ENCODE measurements around the gene WDR75. TPM values are rescaled to one million over a fixed set of nuclear protein-coding genes. Genes with fewer than 3 reads are reported as not detected.

The WDR75 gene
- total RNA-seq, 4 donors from 2014 or later = 31.6 to 49.4 (median 38.8) TPM

DNA sequence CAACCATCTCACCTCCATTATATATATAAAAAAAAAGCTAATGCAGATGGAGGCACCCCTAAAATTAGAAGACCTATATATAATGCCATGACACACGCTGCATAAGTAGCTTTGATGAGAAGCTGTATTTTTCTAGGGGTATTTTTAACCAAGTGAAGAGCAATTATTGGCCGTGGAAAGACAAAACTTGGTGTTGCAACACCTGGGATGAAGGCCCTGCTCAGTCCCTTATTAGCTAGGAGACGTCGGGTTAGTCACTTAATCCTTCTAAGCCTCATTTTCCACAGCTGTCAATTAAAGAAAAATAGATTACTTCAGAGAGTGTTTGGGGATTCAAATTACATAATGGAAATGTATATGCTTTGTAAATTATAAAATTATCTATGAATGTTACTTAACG is 63.0 kb downstream of the WDR75 start:
- ATAC-seq (ENCODE audit: low FRiP score) (no peak), DNase-seq (ENCODE audit: low spot score) (no peak)
- TF ChIP-seq, protein P1, sequence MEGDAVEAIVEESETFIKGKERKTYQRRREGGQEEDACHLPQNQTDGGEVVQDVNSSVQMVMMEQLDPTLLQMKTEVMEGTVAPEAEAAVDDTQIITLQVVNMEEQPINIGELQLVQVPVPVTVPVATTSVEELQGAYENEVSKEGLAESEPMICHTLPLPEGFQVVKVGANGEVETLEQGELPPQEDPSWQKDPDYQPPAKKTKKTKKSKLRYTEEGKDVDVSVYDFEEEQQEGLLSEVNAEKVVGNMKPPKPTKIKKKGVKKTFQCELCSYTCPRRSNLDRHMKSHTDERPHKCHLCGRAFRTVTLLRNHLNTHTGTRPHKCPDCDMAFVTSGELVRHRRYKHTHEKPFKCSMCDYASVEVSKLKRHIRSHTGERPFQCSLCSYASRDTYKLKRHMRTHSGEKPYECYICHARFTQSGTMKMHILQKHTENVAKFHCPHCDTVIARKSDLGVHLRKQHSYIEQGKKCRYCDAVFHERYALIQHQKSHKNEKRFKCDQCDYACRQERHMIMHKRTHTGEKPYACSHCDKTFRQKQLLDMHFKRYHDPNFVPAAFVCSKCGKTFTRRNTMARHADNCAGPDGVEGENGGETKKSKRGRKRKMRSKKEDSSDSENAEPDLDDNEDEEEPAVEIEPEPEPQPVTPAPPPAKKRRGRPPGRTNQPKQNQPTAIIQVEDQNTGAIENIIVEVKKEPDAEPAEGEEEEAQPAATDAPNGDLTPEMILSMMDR (IDR thresholded peaks at IDR 0.05) = no peak

- TF ChIP-seq, protein P1 (IDR thresholded peaks at IDR 0.05) = no peak
- no peak for ATAC-seq (ENCODE audit: low FRiP score)
- DNase-seq (ENCODE audit: low spot score) = no peak
Observed at GRCh38 chr2:189505492-189505891, 64.2 kb downstream of the WDR75 start.

DNA sequence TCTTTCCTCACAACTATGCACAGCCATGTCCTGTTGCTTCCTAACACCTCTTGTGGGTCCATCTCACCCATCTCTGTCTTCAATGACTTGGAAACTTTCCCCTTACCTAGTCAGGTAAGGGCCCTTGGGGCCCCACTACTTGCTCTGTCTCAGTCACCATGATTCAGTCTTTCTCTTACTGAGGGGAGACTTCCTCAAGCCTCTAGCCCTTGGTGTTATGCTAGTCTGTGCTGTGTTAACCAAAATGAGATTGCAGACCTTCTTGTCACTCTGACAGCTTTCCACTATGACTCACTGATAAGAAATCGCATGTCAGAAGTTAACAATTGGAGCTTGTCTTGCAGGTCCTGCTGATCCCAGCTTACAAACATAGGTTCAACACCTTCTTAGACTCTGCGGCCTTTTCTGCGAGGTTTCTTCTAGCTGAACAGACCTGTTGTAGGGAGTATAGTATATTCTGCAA is 65.3 kb downstream of the WDR75 start:
- TF ChIP-seq, protein P1 (IDR thresholded peaks at IDR 0.05) = no peak
- DNase-seq (ENCODE audit: low spot score) (no peak), ATAC-seq (ENCODE audit: low FRiP score) (no peak)

GRCh38 chr2:189511210-189511959 is 70.1 kb downstream of the WDR75 start:
- DNase-seq (ENCODE audit: low spot score) (no peak), ATAC-seq (ENCODE audit: low FRiP score) (no peak)
- TF ChIP-seq, protein P1 (IDR thresholded peaks at IDR 0.05) = no peak

- TF ChIP-seq, protein P1 (IDR thresholded peaks at IDR 0.05) = no peak
- ATAC-seq (ENCODE audit: low FRiP score) (no peak), DNase-seq (ENCODE audit: low spot score) (no peak)
Observed at GRCh38 chr2:189511960-189512319, 70.7 kb downstream of the WDR75 start.

- no peak for DNase-seq (ENCODE audit: low spot score)
- no peak for ATAC-seq (ENCODE audit: low FRiP score)
- TF ChIP-seq, protein P1 (IDR thresholded peaks at IDR 0.05) = no peak
Observed at GRCh38 chr2:189512879-189513278, 71.6 kb downstream of the WDR75 start.

- TF ChIP-seq, protein P1 (IDR thresholded peaks at IDR 0.05) = no peak
- DNase-seq (ENCODE audit: low spot score) (no peak), ATAC-seq (ENCODE audit: low FRiP score) (no peak)
Observed at GRCh38 chr2:189514104-189514503, 72.8 kb downstream of the WDR75 start.

Measured in omental fat pad (tissue), 4 donors.